Measurements from ENCODE around the gene ATG13. TPM values are rescaled to one million over a fixed set of nuclear protein-coding genes. Genes with fewer than 3 reads are reported as not detected.

The ATG13 gene
- total RNA-seq, 1 experiment from 2014 or later = 69.2 TPM

- Histone ChIP-seq H3K27me3 (ENCODE audit: insufficient read depth, low read length) (no peaks in the 10 kb centered on the region), H3K79me2 (ENCODE audit: insufficient read depth, low read length) (no peaks in the 10 kb centered on the region), H3K4me1 (ENCODE audit: control insufficient read depth in 1 of 2, insufficient read depth in 2 of 2, low read length in 2 of 2) (peaks cover 7 to 13% of the 10 kb centered on the region in 2 experiments), H3K9me3 (ENCODE audit: control insufficient read depth in 1 of 2, insufficient read depth in 1 of 2, low read depth in 1 of 2, low read length in 2 of 2) (no peaks in the 10 kb centered on the region), H4K20me1 (ENCODE audit: insufficient read depth) (no peaks in the 10 kb centered on the region), H3K36me3 (ENCODE audit: control insufficient read depth in 1 of 2, insufficient read depth in 2 of 2, low read length in 2 of 2) (no peaks in the 10 kb centered on the region), H3K4me2 (ENCODE audit: low read length) (no peak overlapping the region), H3K4me3 (replicated peaks in 1 of 2; ENCODE audit: low read depth in 1 of 2, low read length in 2 of 2) (no peak overlapping the region), H3K27ac (ENCODE audit: low read depth, low read length) (no peak overlapping the region), H2AFZ (ENCODE audit: low read depth, low read length, poor library complexity, severe bottlenecking) (no peak overlapping the region), H3K9me2 (ENCODE audit: insufficient read depth) (no peaks in the 10 kb centered on the region), H3K9ac (ENCODE audit: low read length) (no peak overlapping the region)
- no peak for ATAC-seq
- DNase-seq (ENCODE audit: low read depth, low spot score) = no peak
- BruUV-seq (replicated peaks) = no TSS peak
- ChIA-PET CTCF (interaction anchor here (1.0 kb wide), 1 partner anchor 82 kb away, joined by 3 read pairs; no protein-coding TSS in a partner anchor), POLR2A (no interaction called here), RAD21 (ENCODE audit: low non-redundant PET in 1 of 2, low total read pairs in 2 of 2, uncharacterized antibody in 2 of 2, unreplicated experiment in 2 of 2) (interaction anchor here in 1 of 2 experiments (0.7 kb wide), 1 partner anchor 253 kb away, joined by 4 read pairs; no protein-coding TSS in a partner anchor)
- intact Hi-C loops (cut with micrococcal nuclease) = loop anchor here (10.0 kb wide), 1 partner anchor 227 kb away; the partner anchor contains the start of gene MDK
- no peak for TF ChIP-seq EZH2 (IDR thresholded peaks at IDR 0.05)
- TF ChIP-seq SP1 (IDR thresholded peaks at IDR 0.05; ENCODE audit: low read depth) = no peak
- TF ChIP-seq JUND (IDR thresholded peaks at IDR 0.05) = no peak
- TF ChIP-seq, protein P1, sequence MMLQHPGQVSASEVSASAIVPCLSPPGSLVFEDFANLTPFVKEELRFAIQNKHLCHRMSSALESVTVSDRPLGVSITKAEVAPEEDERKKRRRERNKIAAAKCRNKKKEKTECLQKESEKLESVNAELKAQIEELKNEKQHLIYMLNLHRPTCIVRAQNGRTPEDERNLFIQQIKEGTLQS (IDR thresholded peaks at IDR 0.05) = no peak
- TF ChIP-seq ZFX (IDR thresholded peaks at IDR 0.05) = no peak
- TF ChIP-seq MAX (IDR thresholded peaks at IDR 0.05) = no peak
- no peak for TF ChIP-seq CBX3 (IDR thresholded peaks at IDR 0.05; ENCODE audit: low read depth)
- no peak for TF ChIP-seq EZH2phosphoT487 (IDR thresholded peaks at IDR 0.05; ENCODE audit: borderline replicate concordance)
- TF ChIP-seq FOSL1 (IDR thresholded peaks at IDR 0.05; ENCODE audit: low read depth) = no peak
- TF ChIP-seq ELF1 (IDR thresholded peaks at IDR 0.05; ENCODE audit: borderline replicate concordance, low read depth) = no peak
These were observed 5.6 kb upstream of the ATG13 start for GRCh38 chr11:46611526-46612304.
